GM21619 (cell line): ENCODE measurements around the gene MRPL40.

Experiments
- ATAC-seq: cut with Tn5 transposase; IDR thresholded peaks from one replicate; pipeline ENCODE4 v1.9.1; 2021; ENCODE audit not compliant: unreplicated experiment

MRPL40 gene

GRCh38 chr22:19461506-19461905, 29.2 kb downstream of the MRPL40 start:
- no peak for ATAC-seq

GRCh38 chr22:19463008-19463407, 30.7 kb downstream of the MRPL40 start:
- ATAC-seq = no peak

- no peak for ATAC-seq
These were observed 31.4 kb downstream of the MRPL40 start for GRCh38 chr22:19463491-19464469.

- ATAC-seq = no peak
These were observed 32.2 kb downstream of the MRPL40 start for GRCh38 chr22:19464546-19464945.

- no peak for ATAC-seq
These were observed 32.6 kb downstream of the MRPL40 start for GRCh38 chr22:19464975-19465374.

GRCh38 chr22:19466126-19466716, 33.9 kb downstream of the MRPL40 start:
- ATAC-seq = no peak

- ATAC-seq = no peak
These were observed 34.8 kb downstream of the MRPL40 start for GRCh38 chr22:19466848-19467752.

- ATAC-seq = no peak
These were observed 35.6 kb downstream of the MRPL40 start for GRCh38 chr22:19467912-19468311.

GRCh38 chr22:19469421-19469820, 37.1 kb downstream of the MRPL40 start:
- ATAC-seq = no peak

- ATAC-seq = no peak
These were observed 37.7 kb downstream of the MRPL40 start for GRCh38 chr22:19470010-19470409.

- ATAC-seq = no peak
These were observed 39.2 kb downstream of the MRPL40 start for GRCh38 chr22:19471572-19471971.

GRCh38 chr22:19472233-19472632, 39.9 kb downstream of the MRPL40 start:
- no peak for ATAC-seq

GRCh38 chr22:19473578-19473977, 41.2 kb downstream of the MRPL40 start:
- ATAC-seq = no peak

- no peak for ATAC-seq
These were observed 43.7 kb downstream of the MRPL40 start for GRCh38 chr22:19476023-19476422.

GRCh38 chr22:19477321-19478044, 45.1 kb downstream of the MRPL40 start:
- no peak for ATAC-seq

- peak; percentile 1 for ATAC-seq
These were observed 45.9 kb downstream of the MRPL40 start for GRCh38 chr22:19478045-19478900.

- peak; percentile 45 for ATAC-seq
These were observed 46.6 kb downstream of the MRPL40 start, which contains the start of gene UFD1 for GRCh38 chr22:19478901-19479354. UFD1 (minus strand) TSS chr22:19479193; CDS start chr22:19479085, 108 bp downstream.

GRCh38 chr22:19479355-19480172, 47.2 kb downstream of the MRPL40 start, which contains the start of gene CDC45:
CDC45 (plus strand) TSS chr22:19479920; CDS start chr22:19479969, 49 bp downstream.
- peak; percentile 80 for ATAC-seq
